HG03558 (cell line): ENCODE measurements around the gene PGC.

ENCODE experiments used
- ATAC-seq: cut with Tn5 transposase; IDR thresholded peaks from one replicate; pipeline ENCODE4 v1.9.1; 2021; ENCODE audit warnings: moderate number of reproducible peaks; ENCODE audit not compliant: unreplicated experiment; ENCODE audit errors: extremely low read depth

Gene PGC

GRCh38 chr6:41702771-41703494 lies 44.3 kb downstream of the PGC start:
- no peak for ATAC-seq

- ATAC-seq, result no peak
These were observed 45.0 kb downstream of the PGC start for GRCh38 chr6:41702089-41702745.

GRCh38 chr6:41700463-41701347 lies 46.5 kb downstream of the PGC start:
- ATAC-seq, result no peak

GRCh38 chr6:41699063-41699462 lies 48.1 kb downstream of the PGC start:
- no peak for ATAC-seq

- ATAC-seq, result no peak
These were observed 49.1 kb downstream of the PGC start for GRCh38 chr6:41697861-41698781.

- ATAC-seq, result no peak
These were observed 50.4 kb downstream of the PGC start for GRCh38 chr6:41696788-41697187.

- no peak for ATAC-seq
These were observed 51.4 kb downstream of the PGC start for GRCh38 chr6:41695825-41696224.

- ATAC-seq, result no peak
These were observed 52.2 kb downstream of the PGC start for GRCh38 chr6:41694815-41695526.

GRCh38 chr6:41693281-41694240 lies 53.6 kb downstream of the PGC start:
- no peak for ATAC-seq

- no peak for ATAC-seq
These were observed 54.5 kb downstream of the PGC start for GRCh38 chr6:41692730-41693129.

GRCh38 chr6:41692080-41692675 lies 55.0 kb downstream of the PGC start:
- ATAC-seq, result no peak

- ATAC-seq, result no peak
These were observed 55.6 kb downstream of the PGC start for GRCh38 chr6:41691426-41692079.

- ATAC-seq, result no peak
These were observed 56.5 kb downstream of the PGC start for GRCh38 chr6:41690541-41691330.

- ATAC-seq, result no peak
These were observed 57.8 kb downstream of the PGC start for GRCh38 chr6:41689171-41690008.

- ATAC-seq, result no peak
These were observed 58.8 kb downstream of the PGC start for GRCh38 chr6:41688256-41688965.
